Ishikawa (cell line): Measurements from ENCODE around the gene CNTN2.

Source experiments
- CEBPB ChIP-seq: IDR thresholded peaks from 2 replicates; pipeline ENCODE4 v1.6.1; 2012
- CREB1 ChIP-seq: IDR thresholded peaks from 2 replicates; pipeline ENCODE4 v1.6.1; 2012; ENCODE audit warnings: low read depth
- EGR1 ChIP-seq: IDR thresholded peaks from 2 replicates; pipeline ENCODE4 v1.6.1; 2012
- EP300 ChIP-seq: IDR thresholded peaks from 2 replicates; pipeline ENCODE4 v1.6.1; 2012; ENCODE audit warnings: borderline replicate concordance
- FOXM1 ChIP-seq: IDR thresholded peaks from 2 replicates; pipeline ENCODE4 v1.6.1; 2012; ENCODE audit warnings: low read depth, borderline replicate concordance
- MAX ChIP-seq: IDR thresholded peaks from 2 replicates; pipeline ENCODE4 v1.6.1; 2012
- NFIC ChIP-seq: IDR thresholded peaks from 2 replicates; pipeline ENCODE4 v1.6.1; 2012
- RAD21 ChIP-seq: IDR thresholded peaks from 2 replicates; pipeline ENCODE4 v1.6.1; 2012; ENCODE audit warnings: low read depth
- REST ChIP-seq: IDR thresholded peaks from 2 replicates; pipeline ENCODE4 v1.6.1; 2012; ENCODE audit warnings: low read depth, mild to moderate bottlenecking
- TAF1 ChIP-seq: IDR thresholded peaks from 2 replicates; pipeline ENCODE4 v1.6.1; 2012; ENCODE audit warnings: low read depth, mild to moderate bottlenecking
- TCF12 ChIP-seq: IDR thresholded peaks from 2 replicates; pipeline ENCODE4 v1.6.1; 2012; ENCODE audit warnings: low read depth
- TEAD4 ChIP-seq: IDR thresholded peaks from 2 replicates; pipeline ENCODE4 v1.6.1; 2012
- USF1 ChIP-seq: IDR thresholded peaks from 2 replicates; pipeline ENCODE4 v1.6.1; 2012
- YY1 ChIP-seq: IDR thresholded peaks from 2 replicates; pipeline ENCODE4 v1.6.1; 2012; ENCODE audit warnings: low read depth
- ZBTB7A ChIP-seq: IDR thresholded peaks from 2 replicates; pipeline ENCODE4 v1.6.1; 2012; ENCODE audit warnings: low read depth

Gene CNTN2

GRCh38 chr1:205084360-205084759 lies 41.3 kb downstream of the CNTN2 start, which contains the start of gene TMEM81:
Gene TMEM81 (minus strand): TSS chr1:205084460. CDS start chr1:205084320, 140 bp downstream.
- TF ChIP-seq TAF1 (no peak), MAX (no peak), TEAD4 (no peak), TCF12 (no peak), EGR1 (no peak), CEBPB (no peak)

- TF ChIP-seq USF1 (no peak), EP300 (no peak), REST (no peak), CREB1 (no peak)
Measured at GRCh38 chr1:205088341-205088740, 45.3 kb downstream of the CNTN2 start.

- TF ChIP-seq CEBPB (no peak), FOXM1 (no peak), TCF12 (no peak), TEAD4 (no peak), YY1 (no peak), NFIC (no peak), MAX (no peak), REST (no peak), TAF1 (no peak), USF1 (no peak), CREB1 (no peak), ZBTB7A (no peak), RAD21 (no peak), EP300 (no peak), EGR1 (no peak)
Measured at GRCh38 chr1:205091043-205091740, 48.2 kb downstream of the CNTN2 start.

- no peak for TF ChIP-seq YY1
- no peak for TF ChIP-seq EGR1
- no peak for TF ChIP-seq EP300
- no peak for TF ChIP-seq FOXM1
- no peak for TF ChIP-seq NFIC
- TF ChIP-seq ZBTB7A: no peak
- no peak for TF ChIP-seq REST
- no peak for TF ChIP-seq CEBPB
- no peak for TF ChIP-seq TCF12
- TF ChIP-seq CREB1: no peak
- no peak for TF ChIP-seq RAD21
- TF ChIP-seq TEAD4: no peak
- TF ChIP-seq TAF1: no peak
- no peak for TF ChIP-seq MAX
- no peak for TF ChIP-seq USF1
Measured at GRCh38 chr1:205095422-205095821, 52.4 kb downstream of the CNTN2 start.
